ENCODE results near the gene RALY.

RALY gene

DNA sequence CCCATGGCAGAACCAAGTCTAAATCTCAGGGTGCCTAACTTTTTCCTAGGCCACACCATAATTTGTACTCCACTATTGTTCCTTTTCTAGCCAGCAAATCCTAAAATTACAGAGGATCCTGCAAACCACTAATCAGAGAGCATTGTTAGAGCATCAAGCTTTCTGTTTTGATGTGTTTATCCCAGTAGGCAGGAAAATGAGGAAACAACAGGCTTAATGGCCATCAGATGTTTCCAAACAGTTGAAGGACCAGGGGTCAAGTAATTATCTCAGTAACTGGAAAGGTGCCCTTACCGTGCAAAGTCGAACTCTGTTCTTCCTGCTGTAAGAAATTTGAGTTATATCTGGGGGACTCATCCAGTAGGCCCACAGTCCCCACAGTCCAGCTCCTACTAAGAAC, 58.7 kb downstream of the RALY start:
- Histone ChIP-seq H3K4me3 (IDR thresholded peaks at IDR 0.05; ENCODE audit: insufficient read depth, low read depth, low read length) (no peak overlapping the region), H3K27ac (no peak overlapping the region), H4K20me1 (ENCODE audit: insufficient read depth) (peaks cover 34% of the 10 kb centered on the region; the same call in 1 of the 2 replicates), H3K4me1 (ENCODE audit: low read depth, poor library complexity, severe bottlenecking) (peaks cover 37% of the 10 kb centered on the region), H2AFZ (ENCODE audit: low read depth) (no peak overlapping the region), H3K79me2 (ENCODE audit: insufficient read depth, low read depth) (peaks cover 95% of the 10 kb centered on the region), H3K27me3 (ENCODE audit: insufficient read depth, low read depth) (no peaks in the 10 kb centered on the region), H3K4me2 (no peak overlapping the region), H3K9ac (no peak overlapping the region), H3K36me3 (ENCODE audit: insufficient read depth) (no peaks in the 10 kb centered on the region)
- TF ChIP-seq, protein P1, sequence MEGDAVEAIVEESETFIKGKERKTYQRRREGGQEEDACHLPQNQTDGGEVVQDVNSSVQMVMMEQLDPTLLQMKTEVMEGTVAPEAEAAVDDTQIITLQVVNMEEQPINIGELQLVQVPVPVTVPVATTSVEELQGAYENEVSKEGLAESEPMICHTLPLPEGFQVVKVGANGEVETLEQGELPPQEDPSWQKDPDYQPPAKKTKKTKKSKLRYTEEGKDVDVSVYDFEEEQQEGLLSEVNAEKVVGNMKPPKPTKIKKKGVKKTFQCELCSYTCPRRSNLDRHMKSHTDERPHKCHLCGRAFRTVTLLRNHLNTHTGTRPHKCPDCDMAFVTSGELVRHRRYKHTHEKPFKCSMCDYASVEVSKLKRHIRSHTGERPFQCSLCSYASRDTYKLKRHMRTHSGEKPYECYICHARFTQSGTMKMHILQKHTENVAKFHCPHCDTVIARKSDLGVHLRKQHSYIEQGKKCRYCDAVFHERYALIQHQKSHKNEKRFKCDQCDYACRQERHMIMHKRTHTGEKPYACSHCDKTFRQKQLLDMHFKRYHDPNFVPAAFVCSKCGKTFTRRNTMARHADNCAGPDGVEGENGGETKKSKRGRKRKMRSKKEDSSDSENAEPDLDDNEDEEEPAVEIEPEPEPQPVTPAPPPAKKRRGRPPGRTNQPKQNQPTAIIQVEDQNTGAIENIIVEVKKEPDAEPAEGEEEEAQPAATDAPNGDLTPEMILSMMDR (conservative IDR thresholded peaks at IDR 0.05; ENCODE audit: low read depth, low read length), result no peak

DNA sequence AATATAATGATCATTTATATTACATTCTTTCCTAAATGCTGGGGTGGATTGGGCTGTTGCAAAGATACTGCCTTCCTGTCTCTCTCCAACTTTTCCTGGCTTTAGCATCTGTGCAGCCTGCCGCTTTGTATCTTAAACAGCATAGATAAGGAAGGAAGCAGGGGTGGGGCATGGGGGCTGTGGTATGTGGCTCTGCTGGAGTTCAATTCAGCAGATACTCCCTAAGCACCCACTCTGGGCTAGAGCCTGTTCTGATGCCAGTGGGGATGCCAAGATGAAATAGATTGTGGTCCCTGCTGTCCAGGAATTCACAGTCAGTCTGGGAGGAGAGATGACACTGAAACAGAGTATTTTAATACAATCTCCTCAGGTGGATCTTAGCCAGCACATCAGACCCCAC, 61.6 kb downstream of the RALY start:
- Histone ChIP-seq H3K4me1 (ENCODE audit: low read depth, poor library complexity, severe bottlenecking) (peaks cover 11% of the 10 kb centered on the region), H3K79me2 (ENCODE audit: insufficient read depth, low read depth) (peaks cover 95% of the 10 kb centered on the region), H2AFZ (ENCODE audit: low read depth) (no peak overlapping the region), H3K27ac (no peak overlapping the region), H3K4me3 (IDR thresholded peaks at IDR 0.05; ENCODE audit: insufficient read depth, low read depth, low read length) (no peak overlapping the region), H3K4me2 (no peak overlapping the region), H4K20me1 (ENCODE audit: insufficient read depth) (peaks cover 34% of the 10 kb centered on the region), H3K9ac (no peak overlapping the region), H3K27me3 (ENCODE audit: insufficient read depth, low read depth) (no peaks in the 10 kb centered on the region), H3K36me3 (ENCODE audit: insufficient read depth) (no peaks in the 10 kb centered on the region)
- TF ChIP-seq, protein P1 (conservative IDR thresholded peaks at IDR 0.05; ENCODE audit: low read depth, low read length), result no peak

DNA sequence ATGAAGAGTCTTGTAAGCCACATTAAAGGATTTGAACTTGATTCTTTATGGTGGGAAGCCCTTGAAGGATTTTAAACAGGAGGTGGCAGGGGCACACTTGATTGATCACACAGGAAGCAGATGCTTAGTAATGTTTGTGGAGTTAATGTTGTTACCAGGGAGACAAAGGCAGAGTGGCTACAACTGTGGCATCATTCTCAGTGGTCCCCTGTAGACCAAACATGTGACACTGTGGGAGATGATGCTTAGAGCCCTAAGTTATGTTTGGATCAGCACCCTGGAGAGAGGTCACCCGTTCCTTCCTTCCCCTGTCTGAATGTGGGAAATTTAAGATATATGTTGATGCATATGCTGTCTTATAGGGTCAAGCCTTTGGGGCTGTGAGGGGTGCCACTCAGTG, 65.1 kb downstream of the RALY start:
- Histone ChIP-seq H3K4me3 (IDR thresholded peaks at IDR 0.05; ENCODE audit: insufficient read depth, low read depth, low read length) (no peak overlapping the region), H3K27me3 (ENCODE audit: insufficient read depth, low read depth) (no peaks in the 10 kb centered on the region), H3K4me2 (no peak overlapping the region), H3K4me1 (ENCODE audit: low read depth, poor library complexity, severe bottlenecking) (peaks cover 9% of the 10 kb centered on the region), H2AFZ (ENCODE audit: low read depth) (no peak overlapping the region), H3K79me2 (ENCODE audit: insufficient read depth, low read depth) (peaks cover 94% of the 10 kb centered on the region), H4K20me1 (ENCODE audit: insufficient read depth) (peaks cover 19% of the 10 kb centered on the region), H3K9ac (no peak overlapping the region), H3K36me3 (ENCODE audit: insufficient read depth) (no peaks in the 10 kb centered on the region), H3K27ac (no peak overlapping the region)
- TF ChIP-seq, protein P1 (conservative IDR thresholded peaks at IDR 0.05; ENCODE audit: low read depth, low read length), result no peak

DNA sequence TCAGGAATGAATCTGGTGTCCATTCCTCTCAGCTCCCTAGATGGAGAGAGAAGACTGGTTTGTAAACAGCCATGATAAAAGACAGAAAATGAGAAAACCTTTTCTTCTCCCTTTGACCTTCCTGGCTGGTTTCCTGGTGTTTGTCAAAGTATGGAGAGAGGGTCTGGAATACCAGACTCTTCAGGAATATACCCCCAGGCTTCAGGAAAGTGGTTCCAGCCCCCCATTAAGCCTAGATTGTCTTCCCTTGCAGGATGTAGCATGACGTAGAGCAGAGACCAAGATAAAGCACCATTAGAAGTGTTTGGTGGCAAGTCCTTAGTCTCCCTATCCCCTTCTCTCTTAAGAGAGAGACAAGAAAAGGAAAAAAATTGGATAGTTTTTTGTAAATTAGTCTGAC, 67.3 kb downstream of the RALY start:
- no peaks in the 10 kb centered on the region for H3K36me3 ChIP-seq (ENCODE audit: insufficient read depth)
- H3K4me1 ChIP-seq (ENCODE audit: low read depth, poor library complexity, severe bottlenecking), result peaks cover 14% of the 10 kb centered on the region
- H3K27ac ChIP-seq, result no peak overlapping the region
- H3K79me2 ChIP-seq (ENCODE audit: insufficient read depth, low read depth), result peaks cover 97% of the 10 kb centered on the region
- no peaks in the 10 kb centered on the region for H3K27me3 ChIP-seq (ENCODE audit: insufficient read depth, low read depth)
- H3K9ac ChIP-seq, result no peak overlapping the region
- TF ChIP-seq, protein P1 (conservative IDR thresholded peaks at IDR 0.05; ENCODE audit: low read depth, low read length), result no peak
- no peak overlapping the region for H3K4me2 ChIP-seq
- no peak overlapping the region for H3K4me3 ChIP-seq (IDR thresholded peaks at IDR 0.05; ENCODE audit: insufficient read depth, low read depth, low read length)
- peaks cover 19% of the 10 kb centered on the region for H4K20me1 ChIP-seq (ENCODE audit: insufficient read depth)
- no peak overlapping the region for H2AFZ ChIP-seq (ENCODE audit: low read depth)

Data from KMS-11 (cell line).